Thyroid gland (tissue), 4 donors: ENCODE data around the gene LLGL1.

Experiments used
- CTCF ChIP-seq, 6 experiments: fragments of 200-600 bp in 3 of 6; fragments of 450-650 bp in 3 of 6; sonication (generic) in 3 of 6; IDR thresholded peaks; one replicate each; pipeline ENCODE4 v1.5.1; 2016 to 2019; ENCODE audit warnings: antibody characterized with exemption in 6 of 6, mild to moderate bottlenecking in 2 of 6, inconsistent platforms in 1 of 6, moderate library complexity in 1 of 6
- POLR2A ChIP-seq, 2 donors: fragments of 450-650 bp; IDR thresholded peaks; one replicate each; pipeline ENCODE4 v1.6.1; 2017; ENCODE audit warnings: antibody characterized with exemption in 2 of 2, mild to moderate bottlenecking in 2 of 2, moderate library complexity in 1 of 2

GRCh38 chr17:18280249-18280648 lies 54.8 kb downstream of the LLGL1 start:
- TF ChIP-seq CTCF (IDR thresholded peaks at IDR 0.05): peak in 4 of 6 experiments; percentile 39 to 55 (median 44)
- TF ChIP-seq POLR2A (IDR thresholded peaks at IDR 0.05): no peak
